Activated CD4-positive, CD25-positive, alpha-beta regulatory T cell treated with anti-CD3 and anti-CD28 coated beads, Interleukin-2, amount 50 U/mL, for 72 hours (primary cell): Measurements from ENCODE around the gene ARHGEF37.

ENCODE experiments used
- DNase-seq: peaks from one replicate; pipeline ENCODE4 v3.0.0; 2021

Gene ARHGEF37

GRCh38 chr5:149681922-149682321 lies 100.6 kb downstream of the ARHGEF37 start:
- DNase-seq = no peak

- DNase-seq = no peak
These were observed 101.3 kb downstream of the ARHGEF37 start for GRCh38 chr5:149682532-149683075.

- DNase-seq = no peak
These were observed 102.7 kb downstream of the ARHGEF37 start for GRCh38 chr5:149683964-149684363.

GRCh38 chr5:149684371-149684770 lies 103.1 kb downstream of the ARHGEF37 start:
- DNase-seq = no peak
